GM19043 (cell line): ENCODE data around the gene VRK3.

Experiments used
- ATAC-seq: cut with Tn5 transposase; IDR thresholded peaks from one replicate; pipeline ENCODE4 v1.9.1; 2021; ENCODE audit warnings: low read depth; ENCODE audit not compliant: unreplicated experiment

The VRK3 gene

GRCh38 chr19:49932731-49933131, 92.4 kb downstream of the VRK3 start:
- no peak for ATAC-seq

GRCh38 chr19:49932041-49932451, 93.1 kb downstream of the VRK3 start:
- ATAC-seq: no peak

- ATAC-seq: no peak
Observed at GRCh38 chr19:49931293-49932040, 93.7 kb downstream of the VRK3 start.

GRCh38 chr19:49930483-49931011, 94.6 kb downstream of the VRK3 start:
- ATAC-seq: no peak

GRCh38 chr19:49929611-49930482, 95.3 kb downstream of the VRK3 start:
- no peak for ATAC-seq

GRCh38 chr19:49929121-49929610, 96.0 kb downstream of the VRK3 start, which contains the start of the genes ATF5 and NUP62:
Gene ATF5, plus strand, starts transcription at chr19:49929205. Its CDS starts 1,646 bp downstream, at chr19:49930851.
Gene NUP62, minus strand, starts transcription at chr19:49929504. Its CDS starts 19,697 bp downstream, at chr19:49909807.
- no peak for ATAC-seq

GRCh38 chr19:49927526-49928264, 97.5 kb downstream of the VRK3 start:
- ATAC-seq: no peak

GRCh38 chr19:49926515-49926914, 98.7 kb downstream of the VRK3 start:
- ATAC-seq: no peak
